ENCODE measurements around the gene CRYM. TPM values are rescaled to one million over a fixed set of nuclear protein-coding genes. Genes with fewer than 3 reads are reported as not detected.
A peak's percentile ranks its signal among the peaks of the same experiment; 100 is the strongest.

Gene CRYM
- total RNA-seq, 1 experiment from 2014 or later = 12.9 TPM

DNA sequence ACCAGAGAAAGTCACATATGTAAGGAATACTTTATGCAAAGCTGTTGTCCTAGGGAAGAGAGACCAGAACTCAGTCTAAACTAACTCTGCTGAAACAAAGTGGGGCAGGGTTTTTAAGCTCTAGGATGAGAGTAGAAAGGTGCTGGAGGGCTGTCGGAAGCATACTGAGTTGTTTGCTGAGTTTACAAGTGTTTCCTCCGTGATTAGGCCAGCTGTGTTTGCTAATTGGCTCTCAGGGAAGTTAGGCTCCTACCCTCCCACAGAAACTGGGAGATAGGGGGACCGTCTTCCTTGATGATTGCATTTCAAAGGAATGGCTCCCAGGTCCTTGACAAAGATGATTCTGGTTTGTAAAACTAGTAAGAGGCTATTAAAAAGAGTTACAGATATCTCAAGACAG, 24.4 kb upstream of the CRYM start:
- TF ChIP-seq PRRX2 (CRISPR knock-in tag; IDR thresholded peaks at IDR 0.05) = no peak
- TF ChIP-seq OVOL2 (CRISPR knock-in tag; IDR thresholded peaks at IDR 0.05; ENCODE audit: borderline replicate concordance) = no peak
- TF ChIP-seq, protein P1, sequence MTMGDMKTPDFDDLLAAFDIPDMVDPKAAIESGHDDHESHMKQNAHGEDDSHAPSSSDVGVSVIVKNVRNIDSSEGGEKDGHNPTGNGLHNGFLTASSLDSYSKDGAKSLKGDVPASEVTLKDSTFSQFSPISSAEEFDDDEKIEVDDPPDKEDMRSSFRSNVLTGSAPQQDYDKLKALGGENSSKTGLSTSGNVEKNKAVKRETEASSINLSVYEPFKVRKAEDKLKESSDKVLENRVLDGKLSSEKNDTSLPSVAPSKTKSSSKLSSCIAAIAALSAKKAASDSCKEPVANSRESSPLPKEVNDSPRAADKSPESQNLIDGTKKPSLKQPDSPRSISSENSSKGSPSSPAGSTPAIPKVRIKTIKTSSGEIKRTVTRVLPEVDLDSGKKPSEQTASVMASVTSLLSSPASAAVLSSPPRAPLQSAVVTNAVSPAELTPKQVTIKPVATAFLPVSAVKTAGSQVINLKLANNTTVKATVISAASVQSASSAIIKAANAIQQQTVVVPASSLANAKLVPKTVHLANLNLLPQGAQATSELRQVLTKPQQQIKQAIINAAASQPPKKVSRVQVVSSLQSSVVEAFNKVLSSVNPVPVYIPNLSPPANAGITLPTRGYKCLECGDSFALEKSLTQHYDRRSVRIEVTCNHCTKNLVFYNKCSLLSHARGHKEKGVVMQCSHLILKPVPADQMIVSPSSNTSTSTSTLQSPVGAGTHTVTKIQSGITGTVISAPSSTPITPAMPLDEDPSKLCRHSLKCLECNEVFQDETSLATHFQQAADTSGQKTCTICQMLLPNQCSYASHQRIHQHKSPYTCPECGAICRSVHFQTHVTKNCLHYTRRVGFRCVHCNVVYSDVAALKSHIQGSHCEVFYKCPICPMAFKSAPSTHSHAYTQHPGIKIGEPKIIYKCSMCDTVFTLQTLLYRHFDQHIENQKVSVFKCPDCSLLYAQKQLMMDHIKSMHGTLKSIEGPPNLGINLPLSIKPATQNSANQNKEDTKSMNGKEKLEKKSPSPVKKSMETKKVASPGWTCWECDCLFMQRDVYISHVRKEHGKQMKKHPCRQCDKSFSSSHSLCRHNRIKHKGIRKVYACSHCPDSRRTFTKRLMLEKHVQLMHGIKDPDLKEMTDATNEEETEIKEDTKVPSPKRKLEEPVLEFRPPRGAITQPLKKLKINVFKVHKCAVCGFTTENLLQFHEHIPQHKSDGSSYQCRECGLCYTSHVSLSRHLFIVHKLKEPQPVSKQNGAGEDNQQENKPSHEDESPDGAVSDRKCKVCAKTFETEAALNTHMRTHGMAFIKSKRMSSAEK (CRISPR knock-in tag; IDR thresholded peaks at IDR 0.05; ENCODE audit: borderline replicate concordance) = no peak
- no peak for TF ChIP-seq ZNF232 (CRISPR knock-in tag; IDR thresholded peaks at IDR 0.05)
- TF ChIP-seq, protein P2, sequence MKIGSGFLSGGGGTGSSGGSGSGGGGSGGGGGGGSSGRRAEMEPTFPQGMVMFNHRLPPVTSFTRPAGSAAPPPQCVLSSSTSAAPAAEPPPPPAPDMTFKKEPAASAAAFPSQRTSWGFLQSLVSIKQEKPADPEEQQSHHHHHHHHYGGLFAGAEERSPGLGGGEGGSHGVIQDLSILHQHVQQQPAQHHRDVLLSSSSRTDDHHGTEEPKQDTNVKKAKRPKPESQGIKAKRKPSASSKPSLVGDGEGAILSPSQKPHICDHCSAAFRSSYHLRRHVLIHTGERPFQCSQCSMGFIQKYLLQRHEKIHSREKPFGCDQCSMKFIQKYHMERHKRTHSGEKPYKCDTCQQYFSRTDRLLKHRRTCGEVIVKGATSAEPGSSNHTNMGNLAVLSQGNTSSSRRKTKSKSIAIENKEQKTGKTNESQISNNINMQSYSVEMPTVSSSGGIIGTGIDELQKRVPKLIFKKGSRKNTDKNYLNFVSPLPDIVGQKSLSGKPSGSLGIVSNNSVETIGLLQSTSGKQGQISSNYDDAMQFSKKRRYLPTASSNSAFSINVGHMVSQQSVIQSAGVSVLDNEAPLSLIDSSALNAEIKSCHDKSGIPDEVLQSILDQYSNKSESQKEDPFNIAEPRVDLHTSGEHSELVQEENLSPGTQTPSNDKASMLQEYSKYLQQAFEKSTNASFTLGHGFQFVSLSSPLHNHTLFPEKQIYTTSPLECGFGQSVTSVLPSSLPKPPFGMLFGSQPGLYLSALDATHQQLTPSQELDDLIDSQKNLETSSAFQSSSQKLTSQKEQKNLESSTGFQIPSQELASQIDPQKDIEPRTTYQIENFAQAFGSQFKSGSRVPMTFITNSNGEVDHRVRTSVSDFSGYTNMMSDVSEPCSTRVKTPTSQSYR (CRISPR knock-in tag; IDR thresholded peaks at IDR 0.05) = no peak
- no peak for TF ChIP-seq NR3C1 (CRISPR knock-in tag; conservative IDR thresholded peaks at IDR 0.05; ENCODE audit: low read depth)
- TF ChIP-seq SOX15 (CRISPR knock-in tag; IDR thresholded peaks at IDR 0.05) = no peak
- no peak for TF ChIP-seq SMAD3 (CRISPR knock-in tag; IDR thresholded peaks at IDR 0.05; ENCODE audit: borderline replicate concordance)
- no peak for TF ChIP-seq TP53 (CRISPR knock-in tag; IDR thresholded peaks at IDR 0.05)
- TF ChIP-seq ZNF396 (CRISPR knock-in tag; IDR thresholded peaks at IDR 0.05; ENCODE audit: borderline replicate concordance) = no peak
- TF ChIP-seq FOXK1 (CRISPR knock-in tag; IDR thresholded peaks at IDR 0.05) = no peak
- Mint-ChIP-seq H3K27ac (no peak overlapping the region), H3K4me1 (peaks cover 31% of the 10 kb centered on the region), H3K36me3 (no peaks in the 10 kb centered on the region), H3K9me3 (no peaks in the 10 kb centered on the region), H3K27me3 (ENCODE audit: low read depth) (peaks cover 60% of the 10 kb centered on the region), H3K4me3 (peak overlapping the region; percentile 91)
- POLR2A ChIA-PET = interaction anchor here (0.7 kb wide), 1 partner anchor 146 kb away, joined by 4 read pairs; no protein-coding TSS in a partner anchor
- CTCF ChIA-PET = interaction anchor here (1.1 to 5.0 kb wide), 4 partner anchors 19 to 1019 kb away, joined by 4 to 186 read pairs (median 78); partner anchors contain the start of gene LDAF1
- DNase-seq (ENCODE audit: low spot score) = no peak
- no peak for ATAC-seq

DNA sequence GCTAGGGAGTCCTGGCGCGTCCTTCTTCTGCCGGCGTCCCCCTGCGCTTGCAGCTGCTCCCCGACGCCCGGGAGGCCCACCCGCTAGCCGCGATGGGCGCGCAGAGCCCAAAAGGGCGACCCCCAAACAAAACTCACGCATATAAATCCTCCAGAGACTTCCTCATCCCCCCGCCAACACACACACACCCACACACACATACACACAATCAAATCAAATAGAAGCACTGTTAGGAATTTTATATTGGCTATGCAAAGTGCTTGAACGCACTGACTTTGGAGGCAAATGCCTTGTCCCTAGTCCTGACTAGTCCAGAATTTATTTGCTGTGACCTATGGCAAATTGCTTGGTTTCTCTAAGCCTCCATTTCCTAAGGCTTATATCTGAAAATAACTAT, 23.8 kb upstream of the CRYM start:
- Mint-ChIP-seq H3K9me3 (no peaks in the 10 kb centered on the region), H3K27ac (no peak overlapping the region), H3K27me3 (ENCODE audit: low read depth) (peaks cover 57% of the 10 kb centered on the region), H3K36me3 (no peaks in the 10 kb centered on the region), H3K4me1 (peaks cover 31% of the 10 kb centered on the region), H3K4me3 (peak overlapping the region; percentile 91)
- no peak for ATAC-seq
- DNase-seq (ENCODE audit: low spot score) = no peak
- ChIA-PET CTCF (interaction anchor here (1.1 to 5.0 kb wide), 12 partner anchors 14 to 1019 kb away, joined by 3 to 186 read pairs (median 7); partner anchors contain the start of genes CRYM, ERI2, LDAF1 and REXO5), POLR2A (interaction anchor here (2.0 to 2.1 kb wide), 2 partner anchors 113 to 143 kb away, joined by 8 to 15 read pairs; no protein-coding TSS in a partner anchor)
- no peak for TF ChIP-seq ZBTB21 (CRISPR knock-in tag; IDR thresholded peaks at IDR 0.05; ENCODE audit: borderline replicate concordance)
- no peak for TF ChIP-seq SMAD4 (CRISPR knock-in tag; IDR thresholded peaks at IDR 0.05)
- TF ChIP-seq CBFB (CRISPR knock-in tag; IDR thresholded peaks at IDR 0.05; ENCODE audit: low read depth) = no peak
- no peak for TF ChIP-seq EMX1 (CRISPR knock-in tag; IDR thresholded peaks at IDR 0.05)
- TF ChIP-seq GABPB1 (CRISPR knock-in tag; IDR thresholded peaks at IDR 0.05) = no peak
- TF ChIP-seq HMGA2 (CRISPR knock-in tag; IDR thresholded peaks at IDR 0.05) = no peak
- TF ChIP-seq ETV6 (CRISPR knock-in tag; IDR thresholded peaks at IDR 0.05) = no peak
- TF ChIP-seq AFF4 (CRISPR knock-in tag; IDR thresholded peaks at IDR 0.05; ENCODE audit: borderline replicate concordance) = no peak
- TF ChIP-seq, protein P3, sequence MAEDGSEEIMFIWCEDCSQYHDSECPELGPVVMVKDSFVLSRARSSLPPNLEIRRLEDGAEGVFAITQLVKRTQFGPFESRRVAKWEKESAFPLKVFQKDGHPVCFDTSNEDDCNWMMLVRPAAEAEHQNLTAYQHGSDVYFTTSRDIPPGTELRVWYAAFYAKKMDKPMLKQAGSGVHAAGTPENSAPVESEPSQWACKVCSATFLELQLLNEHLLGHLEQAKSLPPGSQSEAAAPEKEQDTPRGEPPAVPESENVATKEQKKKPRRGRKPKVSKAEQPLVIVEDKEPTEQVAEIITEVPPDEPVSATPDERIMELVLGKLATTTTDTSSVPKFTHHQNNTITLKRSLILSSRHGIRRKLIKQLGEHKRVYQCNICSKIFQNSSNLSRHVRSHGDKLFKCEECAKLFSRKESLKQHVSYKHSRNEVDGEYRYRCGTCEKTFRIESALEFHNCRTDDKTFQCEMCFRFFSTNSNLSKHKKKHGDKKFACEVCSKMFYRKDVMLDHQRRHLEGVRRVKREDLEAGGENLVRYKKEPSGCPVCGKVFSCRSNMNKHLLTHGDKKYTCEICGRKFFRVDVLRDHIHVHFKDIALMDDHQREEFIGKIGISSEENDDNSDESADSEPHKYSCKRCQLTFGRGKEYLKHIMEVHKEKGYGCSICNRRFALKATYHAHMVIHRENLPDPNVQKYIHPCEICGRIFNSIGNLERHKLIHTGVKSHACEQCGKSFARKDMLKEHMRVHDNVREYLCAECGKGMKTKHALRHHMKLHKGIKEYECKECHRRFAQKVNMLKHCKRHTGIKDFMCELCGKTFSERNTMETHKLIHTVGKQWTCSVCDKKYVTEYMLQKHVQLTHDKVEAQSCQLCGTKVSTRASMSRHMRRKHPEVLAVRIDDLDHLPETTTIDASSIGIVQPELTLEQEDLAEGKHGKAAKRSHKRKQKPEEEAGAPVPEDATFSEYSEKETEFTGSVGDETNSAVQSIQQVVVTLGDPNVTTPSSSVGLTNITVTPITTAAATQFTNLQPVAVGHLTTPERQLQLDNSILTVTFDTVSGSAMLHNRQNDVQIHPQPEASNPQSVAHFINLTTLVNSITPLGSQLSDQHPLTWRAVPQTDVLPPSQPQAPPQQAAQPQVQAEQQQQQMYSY (CRISPR knock-in tag; IDR thresholded peaks at IDR 0.05) = no peak
- no peak for TF ChIP-seq SP1 (CRISPR knock-in tag; conservative IDR thresholded peaks at IDR 0.05)
- TF ChIP-seq ZNF219 (CRISPR knock-in tag; IDR thresholded peaks at IDR 0.05; ENCODE audit: borderline replicate concordance) = no peak
- TF ChIP-seq TEAD4 (CRISPR knock-in tag; IDR thresholded peaks at IDR 0.05) = no peak

All from WTC11 (cell line).